Measurements from ENCODE around the gene ECD. TPM values are rescaled to one million over a fixed set of nuclear protein-coding genes. Genes with fewer than 3 reads are reported as not detected.
"Not testable (repeated sequence)": the region's sequence is repeated elsewhere in the genome, so short reads cannot be mapped to it uniquely, and the experiment has no call there.

The ECD gene
- total RNA-seq, 4 donors from 2014 or later, result 27.3 to 35.0 (median 30.5) TPM

GRCh38 chr10:73113551-73113950, 54.3 kb downstream of the ECD start:
- H3K36me3 ChIP-seq, result peaks cover 0 to 15% of the 10 kb centered on the region in 2 donors
- H3K9me3 ChIP-seq, result no peaks in the 10 kb centered on the region
- no peak overlapping the region for H3K27ac ChIP-seq
- no peaks in the 10 kb centered on the region for H3K27me3 ChIP-seq
- H3K4me1 ChIP-seq, result peaks cover 0 to 18% (median 0%) of the 10 kb centered on the region in 3 donors
- ATAC-seq, result no peak
- H3K4me3 ChIP-seq, result no peak overlapping the region
- TF ChIP-seq POLR2A (IDR thresholded peaks at IDR 0.05) (no peak), POLR2AphosphoS5 (IDR thresholded peaks at IDR 0.05) (no peak), EP300 (IDR thresholded peaks at IDR 0.05) (no peak), CTCF (IDR thresholded peaks at IDR 0.05) (no peak)
- WGBS, 2 donors (ENCODE audit: low coverage in 1 of 2), result 36 to 58% methylated on average over 1 of the region's 1 CpG

GRCh38 chr10:73112032-73112431, 55.8 kb downstream of the ECD start:
- ATAC-seq, result not testable (repeated sequence)

GRCh38 chr10:73110345-73110849, 57.4 kb downstream of the ECD start, which contains the start of gene NUDT13:
Gene NUDT13 (plus strand): TSS chr10:73110455. CDS start chr10:73114366, 3,911 bp downstream.
- WGBS, 2 donors (ENCODE audit: low coverage in 1 of 2), result 0% methylated on average over 3 to 4 of the region's 5 CpGs
- Histone ChIP-seq H3K4me1 (peaks cover 0 to 9% (median 0%) of the 10 kb centered on the region in 3 donors), H3K4me3 (peak within 1 kb of the TSS; percentile 57 to 90)

More at GRCh38 chr10:73112032-73112431, 55.8 kb downstream of the ECD start:
- peaks cover 0 to 15% of the 10 kb centered on the region in 2 donors for H3K36me3 ChIP-seq
- not testable (repeated sequence) for H3K27me3 ChIP-seq, H3K27ac ChIP-seq, H3K4me3 ChIP-seq, H3K9me3 ChIP-seq, H3K4me1 ChIP-seq
- WGBS, 2 donors (ENCODE audit: low coverage in 1 of 2), result 94 to 95% methylated on average over 10 to 13 of the region's 13 CpGs

GRCh38 chr10:73109248-73109652, 58.6 kb downstream of the ECD start:
- not testable (repeated sequence) for H3K36me3 ChIP-seq, H3K27ac ChIP-seq, H3K27me3 ChIP-seq, H3K4me3 ChIP-seq, H3K9me3 ChIP-seq, H3K4me1 ChIP-seq, ATAC-seq
- WGBS, 2 donors (ENCODE audit: low coverage in 1 of 2), result 40 to 81% methylated on average over 1 to 4 of the region's 4 CpGs

More at GRCh38 chr10:73110345-73110849, 57.4 kb downstream of the ECD start, which contains the start of gene NUDT13:
- no peaks in the 10 kb centered on the region for H3K27me3 ChIP-seq
- H3K27ac ChIP-seq, result peak within 1 kb of the TSS; percentile 81 to 95 (median 84)
- TF ChIP-seq POLR2AphosphoS5 (IDR thresholded peaks at IDR 0.05), result peak; percentile 84
- no peak for TF ChIP-seq EP300 (IDR thresholded peaks at IDR 0.05)
- peak in 1 of 4 experiments; percentile 10 for TF ChIP-seq CTCF (IDR thresholded peaks at IDR 0.05)
- no peaks in the 10 kb centered on the region for H3K9me3 ChIP-seq
- peaks cover 0 to 6% of the 10 kb centered on the region in 2 donors for H3K36me3 ChIP-seq
- ATAC-seq, result peak; percentile 93

- 92 to 93% methylated on average over 3 of the region's 3 CpGs for WGBS, 2 donors (ENCODE audit: low coverage in 1 of 2)
- H3K36me3 ChIP-seq, result no peaks in the 10 kb centered on the region
- no peaks in the 10 kb centered on the region for H3K9me3 ChIP-seq
- no peak overlapping the region for H3K27ac ChIP-seq
- no peaks in the 10 kb centered on the region for H3K27me3 ChIP-seq
- no peak for ATAC-seq
- H3K4me3 ChIP-seq, result no peak overlapping the region
- no peak for TF ChIP-seq POLR2AphosphoS5 (IDR thresholded peaks at IDR 0.05)
- TF ChIP-seq EP300 (IDR thresholded peaks at IDR 0.05), result no peak
- TF ChIP-seq POLR2A (IDR thresholded peaks at IDR 0.05), result no peak
- no peak for TF ChIP-seq CTCF (IDR thresholded peaks at IDR 0.05)
- peaks cover 0 to 9% (median 0%) of the 10 kb centered on the region in 3 donors for H3K4me1 ChIP-seq
Measured at GRCh38 chr10:73106301-73106700, 61.5 kb downstream of the ECD start.

GRCh38 chr10:73099141-73099540, 68.7 kb downstream of the ECD start:
- Histone ChIP-seq H3K9me3 (no peaks in the 10 kb centered on the region), H3K27ac (no peak overlapping the region), H3K4me3 (no peak overlapping the region), H3K36me3 (no peaks in the 10 kb centered on the region), H3K4me1 (peaks cover 0 to 17% (median 8%) of the 10 kb centered on the region in 3 donors), H3K27me3 (no peaks in the 10 kb centered on the region)
- TF ChIP-seq POLR2AphosphoS5 (IDR thresholded peaks at IDR 0.05) (no peak), EP300 (IDR thresholded peaks at IDR 0.05) (no peak), POLR2A (IDR thresholded peaks at IDR 0.05) (no peak)
- ATAC-seq, result no peak
- WGBS, 2 donors (ENCODE audit: low coverage in 1 of 2), result 80 to 83% methylated on average over 1 of the region's 1 CpG
